NCI-H187 treated with DMSO at 0.1 percent for 48 hours (cell line): ENCODE results near the gene STRIP2.
"Not testable (repeated sequence)": the region's sequence is repeated elsewhere in the genome, so short reads cannot be mapped to it uniquely, and the experiment has no call there.

Source experiments
- DNase-seq: peaks from one replicate; lab custom pipeline; 2025; lab: John Stamatoyannopoulos, UW

STRIP2 gene

GRCh38 chr7:129421717-129422250 is 12.4 kb upstream of the STRIP2 start:
- no peak for DNase-seq

GRCh38 chr7:129422727-129423126 is 11.5 kb upstream of the STRIP2 start:
- no peak for DNase-seq

GRCh38 chr7:129423700-129424410 is 10.4 kb upstream of the STRIP2 start:
- no peak for DNase-seq

- no peak for DNase-seq
Observed at GRCh38 chr7:129426482-129426881, 7.8 kb upstream of the STRIP2 start.

- DNase-seq, result no peak
Observed at GRCh38 chr7:129427526-129428045, 6.6 kb upstream of the STRIP2 start.

- DNase-seq, result no peak
Observed at GRCh38 chr7:129431911-129432643, 2.2 kb upstream of the STRIP2 start.

- no peak for DNase-seq
Observed at GRCh38 chr7:129434675-129435318, 565 bp downstream of the STRIP2 start.

- DNase-seq, result no peak
Observed at GRCh38 chr7:129435414-129435829, 1.2 kb downstream of the STRIP2 start.

GRCh38 chr7:129436335-129436923 is 2.2 kb downstream of the STRIP2 start:
- no peak for DNase-seq

GRCh38 chr7:129437190-129437589 is 3.0 kb downstream of the STRIP2 start:
- DNase-seq, result no peak

- no peak for DNase-seq
Observed at GRCh38 chr7:129438281-129438838, 4.1 kb downstream of the STRIP2 start.

GRCh38 chr7:129438839-129439651 is 4.8 kb downstream of the STRIP2 start:
- no peak for DNase-seq

- no peak for DNase-seq
Observed at GRCh38 chr7:129439963-129440625, 5.9 kb downstream of the STRIP2 start.

GRCh38 chr7:129443612-129444011 is 9.4 kb downstream of the STRIP2 start:
- DNase-seq, result no peak

GRCh38 chr7:129444776-129445175 is 10.5 kb downstream of the STRIP2 start:
- DNase-seq, result not testable (repeated sequence)

- DNase-seq, result not testable (repeated sequence)
Observed at GRCh38 chr7:129446925-129447324, 12.7 kb downstream of the STRIP2 start.

GRCh38 chr7:129447445-129447844 is 13.2 kb downstream of the STRIP2 start:
- not testable (repeated sequence) for DNase-seq

- not testable (repeated sequence) for DNase-seq
Observed at GRCh38 chr7:129448608-129449007, 14.4 kb downstream of the STRIP2 start.

- no peak for DNase-seq
Observed at GRCh38 chr7:129450295-129450694, 16.1 kb downstream of the STRIP2 start.

- no peak for DNase-seq
Observed at GRCh38 chr7:129452589-129453231, 18.5 kb downstream of the STRIP2 start.
